Right lung (tissue), 5 donors: Measurements from ENCODE around the gene SUFU. TPM values are rescaled to one million over a fixed set of nuclear protein-coding genes. Genes with fewer than 3 reads are reported as not detected.
A peak's percentile ranks its signal among the peaks of the same experiment; 100 is the strongest.
"Not testable (repeated sequence)": the region's sequence is repeated elsewhere in the genome, so short reads cannot be mapped to it uniquely, and the experiment has no call there.

Source experiments
- DNase-seq, 2 donors: peaks; one replicate each; pipeline ENCODE4 v3.0.0-alpha.2; 2013
- polyA plus RNA-seq, 5 donors: library from polyadenylated mRNA; unstranded; fragments of 120-200 nt; gene quantifications; one replicate each; pipeline versions ENCODE4 v1.2.1 to v1.2.3, GENCODE V29; 2013; ENCODE audit warnings: inconsistent platforms in 1 of 5, low replicate concordance in 1 of 5; ENCODE audit not compliant: insufficient read length in 5 of 5, insufficient read depth in 1 of 5

SUFU gene
- polyA plus RNA-seq, 5 donors: 22.0 to 29.7 (median 27.2) TPM

GRCh38 chr10:102475451-102476040, 28.2 kb upstream of the SUFU start:
- no peak for DNase-seq

GRCh38 chr10:102476466-102477141, 27.2 kb upstream of the SUFU start:
- peak in 1 of 2 donors; percentile 37 for DNase-seq

DNA sequence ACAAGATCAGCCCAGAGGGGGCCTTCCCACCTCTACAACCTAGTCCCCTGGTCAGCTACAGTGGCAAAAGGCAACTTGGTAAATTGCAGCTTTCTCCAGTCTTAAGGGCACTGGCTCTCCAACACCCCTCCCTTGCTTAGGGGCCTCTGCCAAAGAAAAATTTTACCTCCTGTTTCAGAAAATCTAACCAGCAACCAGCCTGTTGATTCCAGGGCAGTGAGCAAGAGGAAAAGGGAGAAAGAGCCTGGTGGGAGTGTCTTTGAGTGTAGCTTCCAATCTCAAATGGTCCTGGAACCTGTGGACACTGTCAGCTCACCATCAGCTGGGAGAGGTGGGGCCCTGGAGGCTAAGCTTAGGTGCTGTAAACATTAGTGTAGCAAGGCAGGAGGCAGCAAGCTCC, 24.1 kb upstream of the SUFU start:
- DNase-seq: no peak

DNA sequence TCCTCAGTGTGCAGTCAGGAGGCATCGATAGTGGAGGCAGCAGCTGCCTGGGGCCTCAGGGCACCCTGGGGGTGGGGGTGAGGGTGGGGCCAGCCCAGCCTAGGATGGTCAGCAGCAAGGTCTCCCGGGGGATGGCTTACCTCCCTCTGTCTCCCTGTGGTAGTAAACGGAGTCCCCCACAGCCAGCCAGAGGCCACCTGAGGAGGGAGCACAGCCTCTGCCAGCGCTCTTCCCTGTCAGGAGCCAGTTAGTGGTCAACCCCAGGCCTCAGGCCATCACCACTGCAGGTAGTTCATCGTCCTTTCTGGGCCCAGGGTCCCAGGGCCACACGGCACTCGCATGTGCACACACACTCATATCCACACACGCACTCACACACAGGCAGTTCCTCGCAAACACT, 23.4 kb upstream of the SUFU start:
- no peak for DNase-seq

GRCh38 chr10:102484021-102484420, 19.8 kb upstream of the SUFU start:
- no peak for DNase-seq

- DNase-seq: no peak
Observed at GRCh38 chr10:102485093-102485784, 18.5 kb upstream of the SUFU start.

DNA sequence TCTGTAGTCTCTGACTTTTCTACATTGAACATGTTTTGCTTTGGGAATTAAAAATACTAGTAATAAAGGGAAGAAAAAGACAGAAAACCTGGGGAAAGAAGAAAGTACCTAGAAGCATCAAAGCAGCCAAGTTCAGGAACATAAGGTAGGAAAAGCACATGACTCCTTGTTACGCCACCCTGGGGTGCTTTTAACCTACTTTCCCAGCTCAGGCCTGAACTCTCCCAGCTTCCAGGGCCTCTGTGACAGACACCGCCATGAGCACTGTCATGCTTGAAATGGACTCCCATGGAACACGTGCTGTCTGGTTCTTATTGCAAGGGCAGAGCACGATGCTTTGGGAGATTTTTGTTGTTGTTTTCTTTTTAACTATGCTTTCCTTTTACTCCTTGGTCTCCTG, 12.6 kb upstream of the SUFU start:
- no peak for DNase-seq

- DNase-seq: no peak
Observed at GRCh38 chr10:102492344-102492939, 11.3 kb upstream of the SUFU start.

GRCh38 chr10:102492983-102493382, 10.8 kb upstream of the SUFU start:
- DNase-seq: no peak

DNA sequence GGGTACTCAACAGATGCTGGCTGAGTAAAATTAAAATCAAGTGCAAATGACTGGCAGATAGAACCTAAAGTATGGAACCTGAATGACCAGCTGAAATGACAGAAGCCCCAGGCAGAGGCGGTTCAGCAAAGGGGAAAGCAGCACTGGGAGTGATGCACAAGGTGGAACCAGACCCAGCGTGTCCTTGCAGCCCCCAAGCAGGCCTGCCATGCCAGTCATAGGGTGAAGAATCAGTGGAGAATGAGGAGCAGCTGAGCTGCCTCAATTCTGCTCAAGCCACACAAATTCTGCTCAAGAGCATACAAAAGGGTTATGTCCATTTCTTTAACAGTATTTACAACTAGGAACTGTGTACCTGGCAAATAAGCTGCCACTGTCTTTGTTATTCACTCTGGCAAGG, 10.0 kb upstream of the SUFU start:
- no peak for DNase-seq

- DNase-seq: no peak
Observed at GRCh38 chr10:102497545-102497944, 6.2 kb upstream of the SUFU start.

DNA sequence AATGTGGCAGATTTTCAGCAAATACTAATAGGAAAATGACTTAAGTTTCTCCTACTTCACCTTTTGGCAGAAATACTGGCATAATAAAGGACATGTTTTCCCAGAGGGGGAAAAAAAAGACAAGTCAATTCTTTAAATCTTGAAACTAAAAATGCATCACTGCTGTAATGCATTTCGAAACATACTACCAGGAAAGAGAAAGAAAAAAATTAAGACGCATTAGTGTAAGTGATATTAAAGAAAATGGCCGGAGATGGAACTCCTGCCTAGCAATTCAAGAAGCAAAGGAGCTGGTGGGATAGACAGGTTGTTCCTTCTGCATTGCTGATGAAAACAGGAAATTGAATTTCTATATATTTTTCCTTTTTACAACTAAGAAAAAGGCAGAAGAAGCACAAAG, 4.4 kb upstream of the SUFU start:
- DNase-seq: no peak

GRCh38 chr10:102500686-102501085, 3.1 kb upstream of the SUFU start:
- not testable (repeated sequence) for DNase-seq

DNA sequence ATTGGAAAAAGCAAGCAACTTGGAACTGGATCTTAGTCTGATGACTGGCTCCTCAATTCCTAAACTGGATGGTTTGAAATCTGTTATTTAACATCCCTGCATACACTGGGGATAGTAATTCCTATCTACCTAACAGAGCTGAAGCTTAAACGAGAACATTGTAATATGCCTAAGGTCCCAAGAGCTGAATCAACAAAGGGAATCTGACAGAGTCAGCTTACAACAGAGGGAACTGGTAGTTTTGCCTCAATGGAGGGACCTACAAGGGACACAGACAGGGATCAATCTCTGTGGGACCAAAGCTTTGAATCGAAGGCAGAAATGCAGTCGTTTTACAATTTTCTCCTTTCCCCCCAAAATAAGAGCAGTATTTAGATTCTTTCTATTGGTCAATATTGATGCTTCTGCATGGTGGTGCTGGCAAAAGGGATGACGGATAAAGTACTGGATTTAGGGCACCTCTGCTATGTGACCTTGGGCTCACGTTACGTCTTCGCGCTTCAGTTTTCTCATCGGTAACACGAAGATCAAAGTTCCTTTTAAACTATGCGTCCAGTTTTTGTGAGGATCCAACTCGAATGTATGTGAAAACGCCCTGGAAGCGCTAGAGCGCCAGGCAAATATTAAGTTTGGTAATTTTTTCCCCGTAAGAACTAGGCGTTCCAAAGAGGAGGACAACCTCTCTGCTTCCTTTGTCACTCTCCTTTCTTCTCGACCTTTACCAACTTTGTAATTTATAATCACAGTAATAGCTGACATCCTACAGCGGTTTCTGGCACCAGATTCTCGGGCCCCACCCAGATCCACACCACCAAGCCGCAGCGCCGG, 2.4 kb upstream of the SUFU start:
- no peak for DNase-seq

DNA sequence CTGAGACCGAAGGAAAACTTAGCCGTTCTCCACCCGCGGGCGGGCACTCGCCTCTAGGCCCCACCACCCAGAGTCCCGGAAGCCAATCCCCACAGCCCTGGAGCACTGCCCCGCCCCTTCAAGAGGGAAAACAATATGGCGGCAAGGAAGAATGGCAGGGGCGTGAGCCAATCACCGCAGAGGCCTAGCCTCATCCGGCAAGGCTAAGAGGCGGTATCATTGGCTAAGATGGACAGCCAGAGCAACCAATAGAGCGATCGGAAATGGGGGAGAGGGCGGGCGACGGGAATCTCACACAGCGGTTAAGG, 1.8 kb upstream of the SUFU start:
- peak; percentile 99 for DNase-seq

DNA sequence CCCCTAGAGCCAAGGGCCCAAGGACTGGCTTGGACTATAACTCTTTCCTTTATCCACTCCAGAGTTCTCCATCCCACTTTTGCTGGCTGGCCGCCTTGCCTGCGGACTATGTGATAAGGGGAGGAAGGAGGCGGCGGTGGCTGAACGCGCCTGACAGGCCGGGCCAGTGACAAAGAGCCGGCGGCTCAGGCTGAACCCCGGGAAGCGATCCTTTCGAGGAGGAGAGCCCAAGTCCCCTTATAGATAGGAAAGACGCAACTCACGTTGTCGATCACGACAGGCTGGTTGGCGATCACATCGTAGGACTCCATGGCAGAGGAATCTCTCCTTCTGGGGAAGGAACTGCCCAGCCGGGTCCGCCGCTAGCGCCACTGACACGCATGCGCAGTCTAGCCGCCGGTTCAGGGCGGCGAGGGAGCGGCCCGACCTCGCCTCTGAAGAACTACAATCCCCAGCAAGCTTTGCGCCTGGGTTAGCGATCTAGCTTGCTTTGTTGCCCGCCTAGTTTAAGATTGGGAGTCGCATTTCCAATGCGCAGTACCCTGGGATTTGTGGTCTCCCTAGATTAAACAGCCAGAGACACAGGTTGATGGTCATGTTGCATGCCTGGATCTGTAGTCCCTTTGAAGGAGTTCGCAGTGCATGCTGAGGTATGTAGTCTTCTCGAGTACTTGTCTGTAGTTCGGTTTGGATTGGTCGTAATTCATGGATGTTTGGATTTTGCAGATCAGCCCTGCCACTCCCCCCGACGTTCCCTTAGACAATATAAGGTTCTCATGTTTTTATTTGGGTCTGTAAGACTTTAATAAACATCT, 1.2 kb upstream of the SUFU start, which contains the start of gene ACTR1A:
TSS of gene ACTR1A (minus strand) at position 376 of the 815 bp plus-strand sequence. CDS start at position 311, 65 bp downstream.
- DNase-seq: peak; percentile 96 to 98

GRCh38 chr10:102504179-102504975, 605 bp downstream of the SUFU start:
- DNase-seq: peak; percentile 39 to 43

DNA sequence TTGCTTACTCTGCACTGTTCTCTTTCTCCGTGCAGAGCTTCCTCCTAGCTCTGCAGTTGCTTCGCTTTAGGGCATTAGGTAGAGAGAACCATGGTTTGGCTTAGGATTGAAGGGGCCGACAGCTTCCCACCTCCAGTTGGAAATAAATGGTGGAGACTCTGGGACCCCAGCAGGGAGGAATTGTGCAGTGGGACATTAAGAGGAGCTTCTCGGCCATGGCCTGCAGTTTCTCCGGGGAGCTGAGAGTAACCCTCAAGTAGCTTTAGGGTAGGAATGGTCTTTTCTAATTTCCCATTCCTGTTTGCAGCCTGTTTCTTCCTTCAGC, 1.2 kb downstream of the SUFU start:
- DNase-seq: no peak

DNA sequence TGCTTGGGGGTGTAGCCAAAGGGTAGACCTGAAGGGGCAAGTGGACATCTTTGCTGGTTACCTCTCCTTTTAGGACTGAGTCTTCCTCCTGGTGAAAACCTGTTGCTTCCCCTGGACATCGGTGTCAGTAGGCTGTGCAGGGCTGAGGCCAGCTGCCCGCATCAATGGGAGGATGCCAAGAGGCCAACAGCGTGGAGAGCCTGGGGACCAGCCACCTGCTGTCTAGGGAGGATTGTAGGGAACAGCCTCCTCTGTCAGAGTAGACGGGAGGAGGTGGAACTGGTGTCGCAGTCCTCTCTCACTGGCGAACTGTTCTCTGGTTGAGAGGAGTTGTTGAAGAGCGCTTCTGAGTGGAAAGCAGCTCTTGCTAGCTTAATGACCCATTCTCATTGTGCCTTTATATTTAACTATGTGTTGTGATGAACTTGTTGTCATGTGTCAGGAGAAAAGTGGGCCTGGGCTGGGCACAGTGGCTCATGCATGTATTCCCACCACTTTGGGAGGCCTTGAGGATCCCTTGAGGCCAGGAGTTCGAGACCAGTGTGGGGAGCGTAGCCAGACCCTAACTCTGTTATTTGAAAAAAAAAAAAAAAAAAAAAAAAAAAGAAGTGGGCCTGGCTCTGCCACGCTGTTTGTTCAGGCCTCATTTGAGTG, 1.8 kb downstream of the SUFU start:
- DNase-seq: no peak

GRCh38 chr10:102507521-102507920, 3.7 kb downstream of the SUFU start:
- no peak for DNase-seq
